Ishikawa (cell line): ENCODE results near the gene APPL2.

ENCODE experiments used
- CEBPB ChIP-seq: IDR thresholded peaks from 2 replicates; pipeline ENCODE4 v1.6.1; 2012
- CREB1 ChIP-seq: IDR thresholded peaks from 2 replicates; pipeline ENCODE4 v1.6.1; 2012; ENCODE audit warnings: low read depth
- EGR1 ChIP-seq: IDR thresholded peaks from 2 replicates; pipeline ENCODE4 v1.6.1; 2012
- EP300 ChIP-seq: IDR thresholded peaks from 2 replicates; pipeline ENCODE4 v1.6.1; 2012; ENCODE audit warnings: borderline replicate concordance
- FOXM1 ChIP-seq: IDR thresholded peaks from 2 replicates; pipeline ENCODE4 v1.6.1; 2012; ENCODE audit warnings: low read depth, borderline replicate concordance
- MAX ChIP-seq: IDR thresholded peaks from 2 replicates; pipeline ENCODE4 v1.6.1; 2012
- NFIC ChIP-seq: IDR thresholded peaks from 2 replicates; pipeline ENCODE4 v1.6.1; 2012
- RAD21 ChIP-seq: IDR thresholded peaks from 2 replicates; pipeline ENCODE4 v1.6.1; 2012; ENCODE audit warnings: low read depth
- TAF1 ChIP-seq: IDR thresholded peaks from 2 replicates; pipeline ENCODE4 v1.6.1; 2012; ENCODE audit warnings: low read depth, mild to moderate bottlenecking
- TCF12 ChIP-seq: IDR thresholded peaks from 2 replicates; pipeline ENCODE4 v1.6.1; 2012; ENCODE audit warnings: low read depth
- TEAD4 ChIP-seq: IDR thresholded peaks from 2 replicates; pipeline ENCODE4 v1.6.1; 2012
- YY1 ChIP-seq: IDR thresholded peaks from 2 replicates; pipeline ENCODE4 v1.6.1; 2012; ENCODE audit warnings: low read depth
- ZBTB7A ChIP-seq: IDR thresholded peaks from 2 replicates; pipeline ENCODE4 v1.6.1; 2012; ENCODE audit warnings: low read depth
- TF ChIP-seq, protein P1 (sequence below): IDR thresholded peaks from 2 replicates; pipeline ENCODE4 v1.6.1; 2012
- TF ChIP-seq, protein P2 (sequence below): IDR thresholded peaks from 2 replicates; pipeline ENCODE4 v1.6.1; 2012; ENCODE audit warnings: low read depth, mild to moderate bottlenecking

Gene APPL2

GRCh38 chr12:105224399-105224798 lies 11.6 kb downstream of the APPL2 start:
- no peak for TF ChIP-seq NFIC
- TF ChIP-seq YY1, result no peak
- TF ChIP-seq TEAD4, result no peak

- TF ChIP-seq EGR1 (no peak), TEAD4 (no peak), MAX (no peak), CREB1 (no peak), YY1 (no peak), ZBTB7A (no peak), CEBPB (no peak), NFIC (no peak)
Measured at GRCh38 chr12:105223884-105224283, 12.1 kb downstream of the APPL2 start.

DNA sequence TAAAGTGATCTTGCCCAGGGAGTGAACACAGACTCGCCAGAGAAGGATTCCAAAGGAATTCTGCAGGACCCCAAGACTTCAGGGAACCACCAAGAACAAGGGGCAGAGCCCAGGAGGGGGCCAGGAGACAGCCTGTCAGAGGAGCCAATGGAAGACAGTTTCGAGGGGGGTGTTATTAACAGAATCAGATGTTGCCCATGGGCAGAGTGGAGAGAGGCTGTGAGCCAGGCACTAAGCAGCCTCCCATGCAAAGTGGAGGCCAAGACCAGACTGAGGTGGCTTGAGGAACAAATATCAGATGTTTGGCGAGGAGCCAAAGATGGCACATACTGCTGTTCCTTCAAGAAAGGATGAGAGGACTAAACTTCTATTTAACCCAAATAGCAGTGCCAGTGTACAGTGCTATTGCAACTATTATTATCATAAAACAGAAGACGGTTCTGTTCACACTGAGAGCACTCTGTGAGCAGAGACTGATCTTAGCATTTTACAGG lies 12.6 kb downstream of the APPL2 start:
- TF ChIP-seq CREB1 (no peak), TEAD4 (no peak), NFIC (peak; percentile 31; the same call in 1 of the 2 replicates), EGR1 (no peak)

DNA sequence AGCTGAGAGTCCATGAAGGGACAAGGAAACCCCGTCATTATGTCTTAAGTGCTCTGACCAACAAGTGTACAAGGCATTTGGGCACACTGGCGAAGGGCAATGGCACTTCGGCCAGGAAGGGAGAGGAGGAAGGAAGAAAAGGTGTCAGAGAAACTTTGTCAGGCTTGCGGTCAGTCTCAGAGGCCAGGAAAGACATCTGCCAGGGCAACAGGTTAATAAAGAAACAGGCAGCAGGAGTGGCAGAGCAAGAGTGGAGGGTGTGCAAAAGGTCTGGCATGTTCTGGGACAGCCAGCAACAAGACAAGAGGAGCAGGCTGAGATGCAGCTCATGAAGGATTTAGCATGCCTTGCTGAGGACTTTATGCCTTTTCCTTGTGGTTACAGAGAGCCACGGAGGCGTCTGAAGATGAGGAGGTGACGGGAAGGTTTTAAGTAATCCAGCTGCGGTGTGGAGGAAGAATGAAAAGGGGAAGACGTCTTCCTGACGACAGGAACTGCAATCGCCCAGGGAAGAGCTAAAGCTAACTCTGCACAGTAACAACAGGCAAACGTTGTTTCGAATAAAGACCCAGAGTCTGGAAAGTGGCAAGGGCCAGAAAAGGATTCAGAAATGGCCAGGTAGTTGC lies 13.1 kb downstream of the APPL2 start:
- no peak for TF ChIP-seq RAD21
- TF ChIP-seq TCF12, result no peak
- TF ChIP-seq, protein P1, sequence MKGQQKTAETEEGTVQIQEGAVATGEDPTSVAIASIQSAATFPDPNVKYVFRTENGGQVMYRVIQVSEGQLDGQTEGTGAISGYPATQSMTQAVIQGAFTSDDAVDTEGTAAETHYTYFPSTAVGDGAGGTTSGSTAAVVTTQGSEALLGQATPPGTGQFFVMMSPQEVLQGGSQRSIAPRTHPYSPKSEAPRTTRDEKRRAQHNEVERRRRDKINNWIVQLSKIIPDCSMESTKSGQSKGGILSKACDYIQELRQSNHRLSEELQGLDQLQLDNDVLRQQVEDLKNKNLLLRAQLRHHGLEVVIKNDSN, result no peak
- TF ChIP-seq TEAD4, result no peak
- no peak for TF ChIP-seq CEBPB
- no peak for TF ChIP-seq CREB1
- no peak for TF ChIP-seq TAF1
- no peak for TF ChIP-seq YY1
- no peak for TF ChIP-seq MAX
- TF ChIP-seq EP300, result no peak
- no peak for TF ChIP-seq EGR1
- TF ChIP-seq NFIC, result no peak

DNA sequence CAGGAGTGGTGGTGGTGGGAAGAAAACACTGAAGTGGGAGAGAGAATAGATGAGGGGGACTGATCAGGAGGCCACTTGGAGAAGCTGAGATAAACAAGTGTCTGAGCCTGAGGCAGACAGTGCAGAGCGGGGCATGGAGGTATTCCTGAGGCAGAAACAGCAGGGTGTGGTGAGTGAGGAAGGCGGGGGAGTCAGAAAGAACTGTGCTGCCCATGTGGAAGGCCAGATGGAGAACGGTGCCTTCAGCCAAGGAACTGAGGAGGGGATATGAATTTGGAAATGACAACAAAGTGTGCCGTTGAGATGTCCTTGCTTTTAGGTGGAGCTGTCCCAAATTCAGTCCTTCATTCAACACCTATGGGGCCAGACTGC lies 13.7 kb downstream of the APPL2 start:
- no peak for TF ChIP-seq FOXM1
- TF ChIP-seq EP300, result no peak
- no peak for TF ChIP-seq ZBTB7A
- no peak for TF ChIP-seq TCF12
- no peak for TF ChIP-seq NFIC
- TF ChIP-seq, protein P2, sequence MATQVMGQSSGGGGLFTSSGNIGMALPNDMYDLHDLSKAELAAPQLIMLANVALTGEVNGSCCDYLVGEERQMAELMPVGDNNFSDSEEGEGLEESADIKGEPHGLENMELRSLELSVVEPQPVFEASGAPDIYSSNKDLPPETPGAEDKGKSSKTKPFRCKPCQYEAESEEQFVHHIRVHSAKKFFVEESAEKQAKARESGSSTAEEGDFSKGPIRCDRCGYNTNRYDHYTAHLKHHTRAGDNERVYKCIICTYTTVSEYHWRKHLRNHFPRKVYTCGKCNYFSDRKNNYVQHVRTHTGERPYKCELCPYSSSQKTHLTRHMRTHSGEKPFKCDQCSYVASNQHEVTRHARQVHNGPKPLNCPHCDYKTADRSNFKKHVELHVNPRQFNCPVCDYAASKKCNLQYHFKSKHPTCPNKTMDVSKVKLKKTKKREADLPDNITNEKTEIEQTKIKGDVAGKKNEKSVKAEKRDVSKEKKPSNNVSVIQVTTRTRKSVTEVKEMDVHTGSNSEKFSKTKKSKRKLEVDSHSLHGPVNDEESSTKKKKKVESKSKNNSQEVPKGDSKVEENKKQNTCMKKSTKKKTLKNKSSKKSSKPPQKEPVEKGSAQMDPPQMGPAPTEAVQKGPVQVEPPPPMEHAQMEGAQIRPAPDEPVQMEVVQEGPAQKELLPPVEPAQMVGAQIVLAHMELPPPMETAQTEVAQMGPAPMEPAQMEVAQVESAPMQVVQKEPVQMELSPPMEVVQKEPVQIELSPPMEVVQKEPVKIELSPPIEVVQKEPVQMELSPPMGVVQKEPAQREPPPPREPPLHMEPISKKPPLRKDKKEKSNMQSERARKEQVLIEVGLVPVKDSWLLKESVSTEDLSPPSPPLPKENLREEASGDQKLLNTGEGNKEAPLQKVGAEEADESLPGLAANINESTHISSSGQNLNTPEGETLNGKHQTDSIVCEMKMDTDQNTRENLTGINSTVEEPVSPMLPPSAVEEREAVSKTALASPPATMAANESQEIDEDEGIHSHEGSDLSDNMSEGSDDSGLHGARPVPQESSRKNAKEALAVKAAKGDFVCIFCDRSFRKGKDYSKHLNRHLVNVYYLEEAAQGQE, result no peak
- no peak for TF ChIP-seq RAD21
- no peak for TF ChIP-seq CEBPB
- no peak for TF ChIP-seq MAX
- TF ChIP-seq EGR1, result no peak
- TF ChIP-seq YY1, result no peak
- TF ChIP-seq TEAD4, result no peak
- no peak for TF ChIP-seq CREB1
- TF ChIP-seq, protein P1, result no peak
- TF ChIP-seq TAF1, result no peak

DNA sequence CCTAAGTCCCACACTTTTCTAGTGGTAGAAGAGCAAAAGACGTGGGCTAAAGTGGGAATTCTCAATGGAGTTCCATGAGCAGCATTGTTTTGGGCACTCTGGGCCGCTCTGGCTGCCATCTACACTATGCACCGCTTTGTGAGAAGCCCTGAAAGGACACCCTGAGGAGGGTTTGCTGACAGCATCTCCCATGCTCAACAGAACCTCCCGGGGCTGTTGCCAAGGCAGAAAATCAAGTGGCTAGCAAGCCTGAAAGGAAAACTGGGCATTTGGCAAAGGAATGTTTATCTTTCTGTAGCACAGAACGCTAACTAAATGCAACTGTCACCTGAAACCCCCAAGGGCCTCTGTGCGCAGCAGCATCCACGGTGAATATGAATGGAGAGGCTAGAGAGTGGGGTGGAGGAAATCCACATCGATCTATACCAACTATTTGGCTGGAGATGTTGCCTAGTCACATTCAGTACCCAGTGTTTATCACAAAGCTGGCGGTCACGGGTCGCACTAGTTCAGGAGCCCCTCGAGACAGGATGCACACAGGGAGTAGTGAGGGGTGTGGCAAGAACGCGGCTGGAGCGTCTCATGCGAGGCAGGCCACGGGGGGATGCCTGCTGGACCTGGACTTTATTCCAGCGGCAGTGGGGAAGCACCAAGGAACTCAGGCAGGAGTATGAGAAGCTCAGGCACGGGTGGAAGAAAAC lies 14.2 kb downstream of the APPL2 start:
- TF ChIP-seq TAF1, result no peak
- TF ChIP-seq FOXM1, result no peak
- TF ChIP-seq RAD21, result no peak
- no peak for TF ChIP-seq NFIC
- no peak for TF ChIP-seq CREB1
- TF ChIP-seq, protein P2, result no peak
